NT2/D1 (cell line): ENCODE measurements around the gene TBC1D32.
"Not testable (repeated sequence)": the region's sequence is repeated elsewhere in the genome, so short reads cannot be mapped to it uniquely, and the experiment has no call there.

Experiments
- SUZ12 ChIP-seq: IDR thresholded peaks from 2 replicates; pipeline ENCODE4 v1.6.1; 2011; ENCODE audit not compliant: insufficient read length, insufficient read depth; ENCODE audit errors: extremely low read depth
- YY1 ChIP-seq: IDR thresholded peaks from 2 replicates; pipeline ENCODE4 v1.6.1; 2011; ENCODE audit not compliant: insufficient read length, insufficient read depth
- ZNF274 ChIP-seq: IDR thresholded peaks from 2 replicates; pipeline ENCODE4 v1.6.1; 2011; ENCODE audit warnings: mild to moderate bottlenecking, low read depth, low read length

- not testable (repeated sequence) for TF ChIP-seq SUZ12, ZNF274, YY1
Observed at GRCh38 chr6:121301156-121301555, 33.1 kb downstream of the TBC1D32 start.
